KOPT-K1 (cell line): ENCODE data around the gene OPN1LW.
"Not testable (repeated sequence)": the region's sequence is repeated elsewhere in the genome, so short reads cannot be mapped to it uniquely, and the experiment has no call there.

Experiments used
- H3K27ac ChIP-seq: fragments of 200-600 bp; sonication (generic); 2 replicates; pipeline ENCODE4 v1.5.1; 2016; ENCODE audit warnings: antibody characterized with exemption, mild to moderate bottlenecking, low read depth, low read length; ENCODE audit not compliant: poor library complexity, severe bottlenecking
- H3K36me3 ChIP-seq: fragments of 200-600 bp; sonication (generic); 2 replicates; pipeline ENCODE4 v1.5.1; 2017; ENCODE audit warnings: antibody characterized with exemption, mild to moderate bottlenecking, low read length, moderate library complexity; ENCODE audit not compliant: insufficient read depth
- H3K9me3 ChIP-seq: fragments of 200-600 bp; sonication (generic); 2 replicates; pipeline ENCODE4 v1.5.1; 2017; ENCODE audit warnings: antibody characterized with exemption, low read length, mild to moderate bottlenecking; ENCODE audit not compliant: insufficient read depth, poor library complexity, severe bottlenecking

OPN1LW gene

GRCh38 chrX:154144010-154144409 lies at the start of gene OPN1LW:
OPN1LW (plus strand) TSS chrX:154144243; CDS start chrX:154144284, 41 bp downstream.
- not testable (repeated sequence) for H3K27ac ChIP-seq, H3K9me3 ChIP-seq, H3K36me3 ChIP-seq

GRCh38 chrX:154094833-154095232 lies 49.2 kb upstream of the OPN1LW start:
- no peaks in the 10 kb centered on the region for H3K9me3 ChIP-seq
- peak overlapping the region; percentile 86 for H3K27ac ChIP-seq
- H3K36me3 ChIP-seq, result peaks cover 11% of the 10 kb centered on the region; the same call in 1 of the 2 replicates

GRCh38 chrX:154096140-154097002 lies 47.7 kb upstream of the OPN1LW start:
- peaks cover 3% of the 10 kb centered on the region; the same call in 1 of the 2 replicates for H3K36me3 ChIP-seq
- H3K27ac ChIP-seq, result peak overlapping the region; percentile 86
- no peaks in the 10 kb centered on the region for H3K9me3 ChIP-seq

- Histone ChIP-seq H3K9me3 (no peaks in the 10 kb centered on the region), H3K27ac (peak overlapping the region; percentile 86), H3K36me3 (no peaks in the 10 kb centered on the region)
Observed at GRCh38 chrX:154097003-154097588, 46.9 kb upstream of the OPN1LW start.

GRCh38 chrX:154097589-154098541 lies 46.2 kb upstream of the OPN1LW start, which contains the start of gene MECP2:
MECP2 (minus strand) TSS chrX:154097717.
- no peaks in the 10 kb centered on the region for H3K9me3 ChIP-seq
- peak within 1 kb of the TSS; percentile 86 for H3K27ac ChIP-seq
- no peaks in the 10 kb centered on the region for H3K36me3 ChIP-seq

GRCh38 chrX:154098551-154098950 lies 45.5 kb upstream of the OPN1LW start:
- Histone ChIP-seq H3K36me3 (no peaks in the 10 kb centered on the region), H3K27ac (peak overlapping the region; percentile 86), H3K9me3 (no peaks in the 10 kb centered on the region)

- Histone ChIP-seq H3K36me3 (no peaks in the 10 kb centered on the region), H3K9me3 (no peaks in the 10 kb centered on the region), H3K27ac (no peak overlapping the region)
Observed at GRCh38 chrX:154113729-154114128, 30.3 kb upstream of the OPN1LW start.

- H3K27ac ChIP-seq, result no peak overlapping the region
- H3K9me3 ChIP-seq, result no peaks in the 10 kb centered on the region
Observed at GRCh38 chrX:154114652-154115051, 29.4 kb upstream of the OPN1LW start.

GRCh38 chrX:154115071-154115470 lies 29.0 kb upstream of the OPN1LW start:
- Histone ChIP-seq H3K27ac (no peak overlapping the region), H3K9me3 (no peaks in the 10 kb centered on the region), H3K36me3 (no peaks in the 10 kb centered on the region)

More at GRCh38 chrX:154114652-154115051, 29.4 kb upstream of the OPN1LW start:
- H3K36me3 ChIP-seq, result no peaks in the 10 kb centered on the region

- Histone ChIP-seq H3K36me3 (no peaks in the 10 kb centered on the region), H3K27ac (no peak overlapping the region), H3K9me3 (no peaks in the 10 kb centered on the region)
Observed at GRCh38 chrX:154115750-154116149, 28.3 kb upstream of the OPN1LW start.

- Histone ChIP-seq H3K9me3 (no peaks in the 10 kb centered on the region), H3K36me3 (no peaks in the 10 kb centered on the region), H3K27ac (no peak overlapping the region)
Observed at GRCh38 chrX:154116426-154117211, 27.4 kb upstream of the OPN1LW start.

- Histone ChIP-seq H3K27ac (no peak overlapping the region), H3K36me3 (no peaks in the 10 kb centered on the region), H3K9me3 (no peaks in the 10 kb centered on the region)
Observed at GRCh38 chrX:154117566-154117965, 26.5 kb upstream of the OPN1LW start.

GRCh38 chrX:154120567-154120966 lies 23.5 kb upstream of the OPN1LW start:
- Histone ChIP-seq H3K27ac (no peak overlapping the region), H3K9me3 (no peaks in the 10 kb centered on the region), H3K36me3 (no peaks in the 10 kb centered on the region)

- H3K9me3 ChIP-seq, result no peaks in the 10 kb centered on the region
- H3K36me3 ChIP-seq, result no peaks in the 10 kb centered on the region
- no peak overlapping the region for H3K27ac ChIP-seq
Observed at GRCh38 chrX:154121207-154121606, 22.8 kb upstream of the OPN1LW start.
